ENCODE measurements around the gene TMEM140.
"Not testable (repeated sequence)": the region's sequence is repeated elsewhere in the genome, so short reads cannot be mapped to it uniquely, and the experiment has no call there.

TMEM140 gene

DNA sequence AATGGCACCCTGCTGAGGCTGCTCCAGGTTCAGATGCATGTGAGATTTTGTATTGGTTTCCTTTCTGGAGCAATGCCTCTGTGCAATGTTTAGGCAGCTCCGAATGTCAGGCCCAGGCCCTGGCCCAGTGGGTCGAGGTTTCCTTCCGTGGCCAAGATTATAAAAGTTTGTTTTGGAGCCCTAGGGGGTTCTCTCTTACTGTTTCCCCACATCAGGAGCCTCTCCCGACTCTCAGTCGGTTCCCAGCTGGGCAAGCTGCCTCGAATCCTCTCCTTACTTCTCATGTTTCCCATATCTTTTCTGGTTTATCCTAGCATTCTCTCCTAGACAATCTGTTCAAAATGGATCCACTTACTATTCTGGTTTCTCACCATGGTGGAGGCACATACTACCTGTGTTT is 11.0 kb downstream of the TMEM140 start:
- DNase-seq (ENCODE audit: low read depth) = no peak

- no peak for DNase-seq (ENCODE audit: low read depth)
Measured at GRCh38 chr7:135159359-135160085, 11.7 kb downstream of the TMEM140 start.

- DNase-seq (ENCODE audit: low read depth) = no peak
Measured at GRCh38 chr7:135160098-135160857, 12.4 kb downstream of the TMEM140 start.

DNA sequence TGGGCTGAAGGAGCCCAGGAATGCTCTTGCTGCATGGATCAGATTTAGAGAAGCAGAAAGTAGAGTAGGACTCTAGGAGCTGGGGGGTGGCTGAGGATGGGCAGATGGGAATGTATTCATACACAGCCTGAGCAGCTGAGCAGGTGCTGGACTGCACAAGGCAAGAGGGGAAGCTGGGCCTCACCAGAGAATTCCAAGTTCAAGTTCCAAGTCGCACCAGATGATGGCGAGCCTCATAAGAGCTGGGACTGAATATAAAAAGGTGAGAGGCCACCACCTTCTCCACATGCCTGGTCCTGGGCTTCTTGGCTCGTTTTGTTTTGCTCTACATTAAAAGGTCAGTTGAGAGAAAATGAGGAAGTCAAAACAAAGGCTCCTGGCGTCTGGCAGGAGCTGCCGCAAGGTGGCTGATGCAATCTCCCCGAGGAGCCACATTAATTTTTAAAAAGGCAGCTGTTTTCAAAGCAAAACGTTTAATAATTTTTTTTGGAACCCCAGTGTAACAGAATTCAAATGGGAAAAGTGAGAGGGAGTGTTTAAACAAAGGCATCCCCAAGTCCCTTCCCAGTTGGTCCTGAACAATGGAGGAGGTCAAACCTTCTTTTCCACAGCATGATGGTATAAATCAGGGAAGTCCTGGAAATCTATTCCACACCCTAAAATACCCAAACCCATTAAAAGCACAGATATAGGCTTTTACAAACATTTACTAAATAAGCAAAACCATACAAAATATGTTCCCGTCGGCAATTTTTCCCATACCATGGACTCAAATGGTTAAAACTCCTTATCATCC is 13.2 kb downstream of the TMEM140 start:
- no peak for DNase-seq (ENCODE audit: low read depth)

GRCh38 chr7:135161669-135162068 is 13.8 kb downstream of the TMEM140 start:
- DNase-seq (ENCODE audit: low read depth) = no peak

GRCh38 chr7:135162382-135163001 is 14.6 kb downstream of the TMEM140 start:
- DNase-seq (ENCODE audit: low read depth) = no peak

GRCh38 chr7:135164357-135165061 is 16.6 kb downstream of the TMEM140 start:
- DNase-seq (ENCODE audit: low read depth) = no peak

GRCh38 chr7:135165862-135166261 is 18.0 kb downstream of the TMEM140 start:
- no peak for DNase-seq (ENCODE audit: low read depth)

DNA sequence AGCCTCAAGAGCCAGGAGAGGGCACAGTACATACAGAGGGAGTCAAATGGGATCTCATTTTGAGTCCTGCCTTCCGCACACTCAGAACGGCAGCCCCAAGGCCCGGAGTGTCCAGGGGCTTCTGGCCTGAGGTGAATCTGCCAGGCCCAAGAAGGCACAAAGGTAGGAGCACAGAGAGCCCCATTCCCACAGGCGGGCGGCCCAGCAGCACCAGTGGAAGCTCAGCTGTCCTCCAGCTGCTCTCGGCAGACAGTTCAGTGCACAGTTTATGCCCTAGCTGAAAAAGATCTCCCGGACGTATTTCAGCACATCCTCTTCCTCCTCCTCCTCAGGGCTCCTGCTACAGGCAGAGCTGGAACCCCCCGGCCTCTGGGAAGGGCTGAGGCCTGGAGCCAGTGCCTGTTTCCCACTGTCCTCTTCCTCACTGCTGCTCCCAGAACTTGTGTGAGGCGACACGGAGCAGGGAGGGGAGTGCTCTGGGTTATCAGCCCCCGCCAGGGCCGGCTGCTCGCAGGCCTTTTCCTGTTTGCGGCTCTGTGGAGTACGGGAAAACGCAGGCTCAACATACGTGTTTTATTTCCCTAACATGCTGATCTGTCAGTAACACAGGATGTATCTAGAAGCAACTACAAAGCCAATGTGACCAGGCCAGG is 18.6 kb downstream of the TMEM140 start:
- DNase-seq (ENCODE audit: low read depth) = no peak

DNA sequence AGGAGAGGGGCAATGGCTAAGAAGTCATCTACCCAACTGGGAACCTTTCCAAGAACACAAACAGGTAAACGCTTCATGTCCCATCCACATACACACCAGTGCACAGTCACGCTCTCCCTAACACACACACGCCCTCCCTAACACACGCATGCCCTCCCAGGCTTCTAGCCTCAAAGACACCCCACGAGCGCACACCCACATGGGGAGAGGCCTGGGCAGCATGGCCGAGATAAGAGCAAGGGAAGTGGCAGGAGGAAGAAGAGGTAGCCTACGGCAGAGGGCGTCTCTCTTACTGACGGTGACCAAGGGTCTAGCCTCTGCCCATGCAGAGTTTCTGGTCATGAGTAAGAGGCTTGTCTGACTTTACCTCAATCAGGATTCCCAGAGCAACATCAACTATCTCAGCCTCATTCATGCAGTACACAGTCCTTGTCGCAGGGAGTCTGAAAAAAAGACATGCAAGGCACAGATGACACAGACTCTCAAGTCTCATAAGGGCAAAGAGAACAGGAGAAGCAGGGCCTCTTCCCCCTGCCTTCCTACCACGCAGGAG is 19.6 kb downstream of the TMEM140 start:
- no peak for DNase-seq (ENCODE audit: low read depth)

DNA sequence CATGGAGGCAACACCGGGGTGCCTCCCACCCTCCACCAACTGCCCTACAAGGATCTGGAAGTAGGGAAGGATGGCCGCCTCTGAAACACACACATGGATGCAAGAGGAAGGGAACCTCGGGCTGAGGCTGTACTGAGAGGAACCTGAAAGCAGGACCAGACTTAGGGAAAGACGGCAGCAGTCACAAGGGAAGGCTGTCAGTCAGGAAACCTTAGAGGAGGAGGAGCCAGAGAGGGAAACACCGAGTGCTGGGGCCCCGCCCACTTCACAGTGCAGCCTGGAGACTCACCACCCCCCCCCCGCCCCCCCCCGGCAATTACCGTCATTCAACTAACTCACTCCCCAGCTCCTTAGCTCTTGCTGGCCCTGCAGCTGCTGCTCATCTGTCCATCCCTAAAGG is 20.1 kb downstream of the TMEM140 start:
- DNase-seq (ENCODE audit: low read depth) = no peak

GRCh38 chr7:135168489-135169140 is 20.7 kb downstream of the TMEM140 start:
- no peak for DNase-seq (ENCODE audit: low read depth)

GRCh38 chr7:135169141-135169963 is 21.5 kb downstream of the TMEM140 start:
- no peak for DNase-seq (ENCODE audit: low read depth)

GRCh38 chr7:135169964-135170273 is 22.0 kb downstream of the TMEM140 start:
- no peak for DNase-seq (ENCODE audit: low read depth)

GRCh38 chr7:135170274-135170997 is 22.6 kb downstream of the TMEM140 start, which contains the start of gene CYREN:
CYREN (minus strand) TSS chr7:135170707; CDS start chr7:135168922, 1,785 bp downstream.
- peak; percentile 82 for DNase-seq (ENCODE audit: low read depth)

DNA sequence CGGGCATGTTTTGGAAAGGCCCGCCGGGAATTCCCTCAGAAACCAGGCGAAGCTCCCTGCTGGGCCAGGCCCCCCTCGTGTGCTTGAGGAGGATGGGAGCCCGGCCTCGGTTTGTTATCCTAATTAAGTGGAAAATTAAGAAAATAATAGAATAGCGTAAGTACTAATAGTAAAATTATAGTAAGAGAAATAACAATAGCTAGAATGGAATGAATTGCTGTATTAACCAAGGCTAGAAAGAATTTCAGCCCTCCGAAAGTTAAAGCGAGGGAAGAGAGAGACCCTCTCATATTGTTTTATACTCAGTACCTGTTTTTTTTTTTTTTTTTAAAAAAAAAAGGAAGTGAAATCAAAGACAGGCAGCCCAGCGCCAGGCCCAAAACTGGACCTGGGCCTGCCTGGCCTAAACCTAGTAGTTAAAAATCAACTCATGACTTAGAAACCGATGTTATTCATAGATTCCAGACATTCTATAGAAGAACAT is 23.2 kb downstream of the TMEM140 start:
- DNase-seq (ENCODE audit: low read depth) = not testable (repeated sequence)

GRCh38 chr7:135171581-135172291 is 23.9 kb downstream of the TMEM140 start:
- DNase-seq (ENCODE audit: low read depth) = not testable (repeated sequence)

- DNase-seq (ENCODE audit: low read depth) = not testable (repeated sequence)
Measured at GRCh38 chr7:135173916-135174315, 26.0 kb downstream of the TMEM140 start.

All from stimulated activated CD8-positive, alpha-beta memory T cell treated with anti-CD3 and anti-CD28 coated beads, Interleukin-15, amount 100 ng/mL, for 1 hour (primary cell).